Keratinocyte (primary cell): ENCODE data around the gene PCTP. TPM values are rescaled to one million over a fixed set of nuclear protein-coding genes. Genes with fewer than 3 reads are reported as not detected.

ENCODE experiments used
- DNase-seq: peaks from one replicate; pipeline ENCODE4 v3.0.0-alpha.2; 2011; ENCODE audit warnings: low read depth, missing footprints, low spot score
- FAIRE-seq: peaks from 2 replicates; lab custom pipeline; 2011; peaks lifted over from hg19 to GRCh38; lab: Jason Lieb, UNC
- H2AFZ ChIP-seq: 2 replicates; pipeline ENCODE4 v1.6.0; 2012; ENCODE audit warnings: low read length, control low read depth, inconsistent platforms; ENCODE audit not compliant: control insufficient read depth
- H3K27ac ChIP-seq: 2 replicates; pipeline ENCODE4 v1.5.1; 2011; ENCODE audit warnings: low read length; ENCODE audit not compliant: control insufficient read depth, insufficient read depth
- H3K27me3 ChIP-seq: 3 replicates; pipeline ENCODE4 v1.6.0; 2011; ENCODE audit warnings: low read length; ENCODE audit not compliant: control insufficient read depth, insufficient read depth; ENCODE audit errors: extremely low read depth
- H3K36me3 ChIP-seq, 2 experiments: 2 replicates in 1 of 2; 3 replicates in 1 of 2; pipeline ENCODE4 v1.5.1; 2011; ENCODE audit warnings: low read length in 2 of 2, mild to moderate bottlenecking in 1 of 2; ENCODE audit not compliant: control insufficient read depth in 2 of 2, insufficient read depth in 2 of 2; ENCODE audit errors: extremely low read depth in 1 of 2
- H3K4me1 ChIP-seq: 3 replicates; pipeline ENCODE4 v1.5.1; 2011; ENCODE audit warnings: low read length; ENCODE audit not compliant: control insufficient read depth, insufficient read depth; ENCODE audit errors: extremely low read depth
- H3K4me2 ChIP-seq: 3 replicates; pipeline ENCODE4 v1.6.0; 2011; ENCODE audit warnings: low read depth, low read length; ENCODE audit not compliant: control insufficient read depth, insufficient read depth; ENCODE audit errors: extremely low read depth
- H3K4me3 ChIP-seq, 3 experiments: fragments of 200-600 bp in 1 of 3; sonication (generic) in 1 of 3; 2 replicates in 2 of 3; 3 replicates in 1 of 3; pipeline ENCODE4 v1.5.1; 2011 to 2016; ENCODE audit warnings: low read length in 3 of 3, mild to moderate bottlenecking in 3 of 3, control low read depth in 2 of 3, inconsistent platforms in 1 of 3, low read depth in 1 of 3, mixed read lengths in 1 of 3, mixed run types in 1 of 3, moderate library complexity in 1 of 3; ENCODE audit not compliant: control insufficient read depth in 2 of 3, insufficient read depth in 2 of 3; ENCODE audit errors: extremely low read depth in 1 of 3
- H3K79me2 ChIP-seq: 2 replicates; pipeline ENCODE4 v1.6.0; 2012; ENCODE audit warnings: low read length; ENCODE audit not compliant: control insufficient read depth, insufficient read depth
- H3K9ac ChIP-seq: 3 replicates; pipeline ENCODE4 v1.6.0; 2011; ENCODE audit warnings: low read length; ENCODE audit not compliant: control insufficient read depth, insufficient read depth; ENCODE audit errors: extremely low read depth
- H3K9me1 ChIP-seq: 3 replicates; pipeline ENCODE4 v1.6.0; 2011; ENCODE audit warnings: low read length; ENCODE audit not compliant: control insufficient read depth, insufficient read depth; ENCODE audit errors: extremely low read depth
- H3K9me3 ChIP-seq: 2 replicates; pipeline ENCODE4 v1.5.1; 2012; ENCODE audit warnings: low read depth, low read length; ENCODE audit not compliant: control insufficient read depth
- H4K20me1 ChIP-seq: 3 replicates; pipeline ENCODE4 v1.6.0; 2011; ENCODE audit warnings: low read length; ENCODE audit not compliant: control insufficient read depth, insufficient read depth; ENCODE audit errors: extremely low read depth
- EZH2 ChIP-seq: IDR thresholded peaks from one replicate; pipeline ENCODE4 v1.6.1; 2012; ENCODE audit warnings: inconsistent platforms, mild to moderate bottlenecking, low read length, moderate library complexity
- dilution Hi-C: fragments of 300-500 bp; cut with MboI; formaldehyde crosslinking; loops from one replicate; pipeline ENCODE4 v1.7.0; 2020; ENCODE audit warnings: low sequenced_read_pairs; ENCODE audit not compliant: extremely low pct_ligation_motif_present
- polyA plus RNA-seq, 5 experiments: library from polyadenylated mRNA; depleted of rRNA in 3 of 5; stranded (reverse) in 3 of 5; stranded (forward) in 1 of 5; unstranded in 1 of 5; fragments of >200 nt; gene quantifications; 1 replicate in 1 of 5; 2 replicates in 3 of 5; 3 replicates in 1 of 5; pipeline versions ENCODE4 v1.2.1 to v1.2.3, GENCODE V29; 2011 to 2012; ENCODE audit warnings: missing spikeins in 2 of 5, low read depth in 1 of 5, low replicate concordance in 1 of 5
- TF ChIP-seq, protein P1 (sequence below), 3 experiments: IDR thresholded peaks in 1 of 3; conservative IDR thresholded peaks in 1 of 3; optimal IDR thresholded peaks in 1 of 3; 2 replicates in 2 of 3; 3 replicates in 1 of 3; pipeline versions ENCODE3 to v1.5.1; 2011; ENCODE audit warnings: low read length in 3 of 3, mild to moderate bottlenecking in 3 of 3, moderate library complexity in 2 of 3, control low read depth in 1 of 3, inconsistent platforms in 1 of 3; ENCODE audit not compliant: insufficient read depth in 2 of 3; ENCODE audit errors: extremely low read depth in 1 of 3

Gene PCTP
- polyA plus RNA-seq, 1 donor (not counting 4 experiments of a cell fraction or from before 2014, with no cell fraction given): 29.5 TPM

DNA sequence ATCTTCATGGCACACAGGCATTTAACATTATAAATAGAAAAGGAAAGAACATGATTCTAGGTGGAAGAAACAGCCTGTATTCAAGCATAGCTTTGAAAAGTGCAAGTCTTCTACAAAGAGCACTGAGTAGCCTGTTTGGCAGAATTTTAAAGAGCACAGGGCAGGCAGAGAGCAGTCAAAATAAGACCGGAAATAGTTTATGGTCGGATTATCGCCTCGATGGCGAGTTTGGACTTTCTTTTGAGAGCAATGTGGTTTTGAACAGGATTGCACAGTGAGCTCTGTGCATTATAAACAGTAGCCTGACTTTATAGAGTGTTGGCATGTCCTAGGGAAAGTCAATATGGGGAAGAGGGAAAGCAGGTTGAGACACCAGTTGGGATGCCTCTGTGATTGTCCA, 22.0 kb upstream of the PCTP start:
- Histone ChIP-seq H2AFZ (no peak overlapping the region), H3K79me2 (no peaks in the 10 kb centered on the region), H3K4me1 (peaks cover 35% of the 10 kb centered on the region), H3K9ac (no peak overlapping the region), H3K27ac (no peak overlapping the region), H3K9me1 (no peaks in the 10 kb centered on the region), H3K27me3 (no peaks in the 10 kb centered on the region), H4K20me1 (no peaks in the 10 kb centered on the region), H3K4me3 (no peak overlapping the region), H3K9me3 (no peaks in the 10 kb centered on the region), H3K36me3 (no peaks in the 10 kb centered on the region), H3K4me2 (no peak overlapping the region)
- TF ChIP-seq EZH2: no peak
- TF ChIP-seq, protein P1, sequence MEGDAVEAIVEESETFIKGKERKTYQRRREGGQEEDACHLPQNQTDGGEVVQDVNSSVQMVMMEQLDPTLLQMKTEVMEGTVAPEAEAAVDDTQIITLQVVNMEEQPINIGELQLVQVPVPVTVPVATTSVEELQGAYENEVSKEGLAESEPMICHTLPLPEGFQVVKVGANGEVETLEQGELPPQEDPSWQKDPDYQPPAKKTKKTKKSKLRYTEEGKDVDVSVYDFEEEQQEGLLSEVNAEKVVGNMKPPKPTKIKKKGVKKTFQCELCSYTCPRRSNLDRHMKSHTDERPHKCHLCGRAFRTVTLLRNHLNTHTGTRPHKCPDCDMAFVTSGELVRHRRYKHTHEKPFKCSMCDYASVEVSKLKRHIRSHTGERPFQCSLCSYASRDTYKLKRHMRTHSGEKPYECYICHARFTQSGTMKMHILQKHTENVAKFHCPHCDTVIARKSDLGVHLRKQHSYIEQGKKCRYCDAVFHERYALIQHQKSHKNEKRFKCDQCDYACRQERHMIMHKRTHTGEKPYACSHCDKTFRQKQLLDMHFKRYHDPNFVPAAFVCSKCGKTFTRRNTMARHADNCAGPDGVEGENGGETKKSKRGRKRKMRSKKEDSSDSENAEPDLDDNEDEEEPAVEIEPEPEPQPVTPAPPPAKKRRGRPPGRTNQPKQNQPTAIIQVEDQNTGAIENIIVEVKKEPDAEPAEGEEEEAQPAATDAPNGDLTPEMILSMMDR (optimal IDR thresholded peaks at IDR 0.05 in 1 of 3, IDR thresholded peaks at IDR 0.05 in 1 of 3, conservative IDR thresholded peaks at IDR 0.05 in 1 of 3; ENCODE audit: extremely low read depth in 1 of 3, insufficient read depth in 2 of 3, low read length in 3 of 3): no peak
- DNase-seq: no peak
- FAIRE-seq: no peak
- dilution Hi-C loops: no loop called here

DNA sequence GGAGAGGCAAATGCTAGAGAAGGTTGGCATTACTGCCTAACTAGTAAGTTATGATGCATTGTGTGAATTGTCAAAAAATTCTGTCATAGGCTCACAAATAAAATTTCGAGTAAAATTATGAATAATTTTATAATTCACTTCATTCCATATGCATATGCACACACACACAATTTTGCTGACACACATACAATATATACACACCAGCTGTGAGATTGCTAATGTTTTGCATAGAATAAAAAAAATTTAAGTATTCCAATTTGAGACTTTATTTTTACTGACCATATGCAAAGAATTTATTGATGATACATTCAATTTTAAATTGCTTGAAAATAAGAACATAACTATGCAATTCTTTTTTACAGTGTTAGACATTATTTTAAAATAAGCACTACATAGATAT, 21.4 kb upstream of the PCTP start:
- Histone ChIP-seq H3K4me2 (no peak overlapping the region), H3K4me3 (no peak overlapping the region), H3K4me1 (peaks cover 40% of the 10 kb centered on the region), H2AFZ (no peak overlapping the region), H3K27ac (no peak overlapping the region), H3K9me3 (no peaks in the 10 kb centered on the region), H3K79me2 (no peaks in the 10 kb centered on the region), H3K9ac (no peak overlapping the region), H4K20me1 (no peaks in the 10 kb centered on the region), H3K9me1 (no peaks in the 10 kb centered on the region), H3K27me3 (no peaks in the 10 kb centered on the region), H3K36me3 (no peaks in the 10 kb centered on the region)
- TF ChIP-seq EZH2: no peak
- TF ChIP-seq, protein P1 (optimal IDR thresholded peaks at IDR 0.05 in 1 of 3, IDR thresholded peaks at IDR 0.05 in 1 of 3, conservative IDR thresholded peaks at IDR 0.05 in 1 of 3; ENCODE audit: extremely low read depth in 1 of 3, insufficient read depth in 2 of 3, low read length in 3 of 3): no peak
- DNase-seq (no peak), FAIRE-seq (no peak)
- dilution Hi-C loops: no loop called here
